NCI-H2196 (cell line): ENCODE data around the gene NCAN.
"Not testable (repeated sequence)": the region's sequence is repeated elsewhere in the genome, so short reads cannot be mapped to it uniquely, and the experiment has no call there.

Source experiments
- DNase-seq: peaks from one replicate; lab custom pipeline; 2025; ENCODE audit not compliant: unreplicated experiment; lab: John Stamatoyannopoulos, UW

Gene NCAN

GRCh38 chr19:19223636-19224035 lies 11.9 kb downstream of the NCAN start:
- DNase-seq, result no peak

GRCh38 chr19:19224150-19224851 lies 12.5 kb downstream of the NCAN start:
- no peak for DNase-seq

GRCh38 chr19:19224852-19225494 lies 13.2 kb downstream of the NCAN start:
- peak; percentile 95 for DNase-seq

- DNase-seq, result no peak
Measured at GRCh38 chr19:19226204-19226603, 14.4 kb downstream of the NCAN start.

- DNase-seq, result no peak
Measured at GRCh38 chr19:19226663-19227062, 14.9 kb downstream of the NCAN start.

- DNase-seq, result no peak
Measured at GRCh38 chr19:19227217-19227616, 15.5 kb downstream of the NCAN start.

- DNase-seq, result no peak
Measured at GRCh38 chr19:19229701-19230100, 17.9 kb downstream of the NCAN start.

GRCh38 chr19:19230999-19231398 lies 19.2 kb downstream of the NCAN start:
- DNase-seq, result no peak

- DNase-seq, result no peak
Measured at GRCh38 chr19:19232261-19232721, 20.5 kb downstream of the NCAN start.

- no peak for DNase-seq
Measured at GRCh38 chr19:19234220-19234816, 22.6 kb downstream of the NCAN start.

- no peak for DNase-seq
Measured at GRCh38 chr19:19236173-19236572, 24.4 kb downstream of the NCAN start.

- no peak for DNase-seq
Measured at GRCh38 chr19:19238126-19238894, 26.6 kb downstream of the NCAN start.

GRCh38 chr19:19239675-19240074 lies 27.9 kb downstream of the NCAN start:
- no peak for DNase-seq

GRCh38 chr19:19240476-19240875 lies 28.7 kb downstream of the NCAN start:
- no peak for DNase-seq

GRCh38 chr19:19250196-19250801 lies 38.5 kb downstream of the NCAN start:
- no peak for DNase-seq

- DNase-seq, result not testable (repeated sequence)
Measured at GRCh38 chr19:19253409-19253808, 41.7 kb downstream of the NCAN start.

GRCh38 chr19:19256072-19256969 lies 44.6 kb downstream of the NCAN start:
- DNase-seq, result peak; percentile 45

- no peak for DNase-seq
Measured at GRCh38 chr19:19257137-19257536, 45.4 kb downstream of the NCAN start.

- DNase-seq, result no peak
Measured at GRCh38 chr19:19257836-19258588, 46.3 kb downstream of the NCAN start.
